Chondrocyte (in vitro differentiated cells): ENCODE data around the gene BATF3. TPM values are rescaled to one million over a fixed set of nuclear protein-coding genes. Genes with fewer than 3 reads are reported as not detected.

ENCODE experiments used
- DNase-seq: peaks from one replicate; pipeline ENCODE4 v3.0.0; 2021; ENCODE audit warnings: mixed read lengths, low spot score
- H3K27ac Mint-ChIP-seq: one replicate; pipeline ENCODE4 v1.8.0; 2021; ENCODE audit warnings: mild to moderate bottlenecking, moderate library complexity, mixed read lengths; ENCODE audit not compliant: unreplicated experiment
- H3K27me3 Mint-ChIP-seq: 2 replicates; pipeline ENCODE4 v1.8.0; 2021; ENCODE audit warnings: low read depth, mixed read lengths
- H3K36me3 Mint-ChIP-seq: 2 replicates; pipeline ENCODE4 v1.8.0; 2021; ENCODE audit warnings: low read depth, mixed read lengths
- H3K4me1 Mint-ChIP-seq: 2 replicates; pipeline ENCODE4 v1.8.0; 2021; ENCODE audit warnings: low read depth, mild to moderate bottlenecking, mixed read lengths
- H3K4me3 Mint-ChIP-seq: one replicate; pipeline ENCODE4 v1.8.0; 2021; ENCODE audit warnings: mild to moderate bottlenecking, moderate library complexity, mixed read lengths; ENCODE audit not compliant: unreplicated experiment
- H3K9me3 Mint-ChIP-seq: 2 replicates; pipeline ENCODE4 v1.8.0; 2021; ENCODE audit warnings: low read depth, mixed read lengths
- total RNA-seq: library from RNA; stranded (reverse); gene quantifications from 3 replicates; pipeline ENCODE4 v1.2.1, GENCODE V29; 2021
- TF ChIP-seq, protein P1 (sequence below): fragments of 200-600 bp; sonication (generic); IDR thresholded peaks from 2 replicates; pipeline ENCODE4 v1.5.0; 2021; ENCODE audit warnings: antibody characterized with exemption, mild to moderate bottlenecking, moderate library complexity

BATF3 gene
- total RNA-seq, 1 donor from 2014 or later: 3.7 TPM

DNA sequence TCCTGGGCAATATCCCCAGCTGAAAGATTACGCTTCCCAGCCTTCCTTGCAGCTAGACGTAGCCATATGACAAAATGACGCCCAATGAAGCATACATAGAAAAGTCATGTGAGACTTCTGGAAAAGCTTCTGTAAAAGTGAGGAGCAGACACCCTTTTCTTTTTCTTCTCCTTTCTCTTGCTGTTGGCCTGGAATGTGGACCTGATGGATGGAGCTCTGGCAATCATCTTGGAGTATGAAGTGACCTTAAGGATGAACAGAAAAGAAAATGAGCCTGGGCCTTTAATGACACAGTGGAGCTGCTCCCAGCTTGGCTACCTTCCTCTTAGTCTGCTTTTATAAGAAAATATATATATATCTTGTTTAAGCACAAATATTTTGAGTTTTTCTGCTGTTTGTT lies 24.8 kb downstream of the BATF3 start:
- Mint-ChIP-seq H3K4me3 (no peak overlapping the region), H3K4me1 (peaks cover 10% of the 10 kb centered on the region), H3K27ac (no peak overlapping the region), H3K9me3 (no peaks in the 10 kb centered on the region), H3K36me3 (no peaks in the 10 kb centered on the region), H3K27me3 (peaks cover 3% of the 10 kb centered on the region)
- TF ChIP-seq, protein P1, sequence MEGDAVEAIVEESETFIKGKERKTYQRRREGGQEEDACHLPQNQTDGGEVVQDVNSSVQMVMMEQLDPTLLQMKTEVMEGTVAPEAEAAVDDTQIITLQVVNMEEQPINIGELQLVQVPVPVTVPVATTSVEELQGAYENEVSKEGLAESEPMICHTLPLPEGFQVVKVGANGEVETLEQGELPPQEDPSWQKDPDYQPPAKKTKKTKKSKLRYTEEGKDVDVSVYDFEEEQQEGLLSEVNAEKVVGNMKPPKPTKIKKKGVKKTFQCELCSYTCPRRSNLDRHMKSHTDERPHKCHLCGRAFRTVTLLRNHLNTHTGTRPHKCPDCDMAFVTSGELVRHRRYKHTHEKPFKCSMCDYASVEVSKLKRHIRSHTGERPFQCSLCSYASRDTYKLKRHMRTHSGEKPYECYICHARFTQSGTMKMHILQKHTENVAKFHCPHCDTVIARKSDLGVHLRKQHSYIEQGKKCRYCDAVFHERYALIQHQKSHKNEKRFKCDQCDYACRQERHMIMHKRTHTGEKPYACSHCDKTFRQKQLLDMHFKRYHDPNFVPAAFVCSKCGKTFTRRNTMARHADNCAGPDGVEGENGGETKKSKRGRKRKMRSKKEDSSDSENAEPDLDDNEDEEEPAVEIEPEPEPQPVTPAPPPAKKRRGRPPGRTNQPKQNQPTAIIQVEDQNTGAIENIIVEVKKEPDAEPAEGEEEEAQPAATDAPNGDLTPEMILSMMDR: no peak
- no peak for DNase-seq

DNA sequence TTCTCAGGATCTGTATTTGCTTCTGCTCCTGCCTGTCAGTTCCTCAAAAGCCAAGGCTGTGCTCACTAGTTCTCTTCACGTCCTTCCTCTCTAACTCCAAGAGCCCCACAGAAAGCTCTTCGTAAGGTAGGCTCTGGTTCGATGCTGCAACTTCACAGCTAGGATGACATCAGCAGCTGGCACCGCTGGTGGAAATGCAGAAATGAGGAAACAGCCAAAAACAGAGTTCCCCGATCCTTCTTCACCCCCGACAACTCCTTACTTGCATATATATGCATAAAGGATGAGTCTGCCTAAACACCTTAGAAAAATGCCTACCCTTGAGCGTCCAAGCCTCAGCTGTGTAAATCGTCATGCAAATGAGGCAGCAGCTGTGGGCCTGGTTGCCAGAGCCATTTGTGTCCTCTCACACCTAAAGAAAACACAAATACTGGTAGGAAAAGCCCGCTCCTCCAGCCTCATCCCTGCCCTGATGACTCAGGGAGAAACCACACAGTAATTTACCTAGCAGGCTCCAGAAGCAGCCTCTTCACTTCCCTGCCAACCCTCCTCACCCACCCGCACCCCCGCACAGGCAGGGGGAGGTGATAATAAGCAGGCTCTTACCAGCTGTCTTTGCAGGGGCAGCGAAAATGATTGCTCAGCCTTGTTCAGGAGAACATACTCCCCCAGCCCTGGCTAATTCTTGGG lies 28.2 kb downstream of the BATF3 start:
- TF ChIP-seq, protein P1: no peak
- H3K4me1 Mint-ChIP-seq: peaks cover 36% of the 10 kb centered on the region
- DNase-seq: peak; percentile 50
- H3K9me3 Mint-ChIP-seq: no peaks in the 10 kb centered on the region
- no peak overlapping the region for H3K4me3 Mint-ChIP-seq
- no peaks in the 10 kb centered on the region for H3K36me3 Mint-ChIP-seq
- H3K27ac Mint-ChIP-seq: peak overlapping the region; percentile 60
- H3K27me3 Mint-ChIP-seq: no peaks in the 10 kb centered on the region

DNA sequence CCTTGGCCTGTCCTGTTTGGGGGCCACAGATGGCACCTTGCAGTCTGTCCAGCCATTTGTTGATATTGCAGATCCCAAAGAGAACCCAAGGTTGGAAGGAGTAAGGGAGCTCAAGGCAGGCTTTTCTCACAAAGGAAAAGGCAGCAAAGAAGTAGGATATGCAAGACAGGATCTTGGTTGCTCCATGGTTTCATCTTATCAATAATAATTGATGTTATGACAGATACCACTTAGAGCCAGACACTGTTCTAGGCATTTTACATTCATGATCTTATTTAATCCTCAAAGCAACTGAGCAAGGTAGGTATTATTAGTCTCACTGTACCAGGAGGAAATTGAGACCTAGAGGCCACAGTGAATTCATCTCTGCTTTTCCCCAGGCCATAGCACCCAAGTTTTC lies 28.8 kb downstream of the BATF3 start:
- TF ChIP-seq, protein P1: no peak
- H3K27ac Mint-ChIP-seq: no peak overlapping the region
- no peaks in the 10 kb centered on the region for H3K27me3 Mint-ChIP-seq
- no peaks in the 10 kb centered on the region for H3K9me3 Mint-ChIP-seq
- H3K36me3 Mint-ChIP-seq: no peaks in the 10 kb centered on the region
- no peak for DNase-seq
- H3K4me1 Mint-ChIP-seq: peaks cover 37% of the 10 kb centered on the region
- no peak overlapping the region for H3K4me3 Mint-ChIP-seq

DNA sequence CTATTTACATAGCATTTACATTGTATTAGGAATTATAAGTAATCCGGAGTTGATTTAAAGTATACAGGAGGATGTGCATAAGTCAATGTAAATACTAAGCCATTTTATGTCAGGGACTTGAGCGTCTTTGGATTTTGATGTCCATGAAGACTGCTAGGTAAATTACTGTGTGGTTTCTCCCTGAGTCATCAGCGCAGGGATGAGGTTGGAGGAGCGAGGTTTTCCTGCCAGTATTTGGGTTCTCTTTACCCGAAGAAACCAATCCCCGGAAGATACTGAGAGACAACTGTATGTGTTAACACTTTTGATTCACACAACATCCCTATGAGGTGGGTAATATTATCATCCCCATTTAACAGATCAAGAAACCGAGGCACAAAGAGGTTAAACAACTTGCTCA lies 29.3 kb downstream of the BATF3 start:
- DNase-seq: no peak
- Mint-ChIP-seq H3K27me3 (no peaks in the 10 kb centered on the region), H3K9me3 (no peaks in the 10 kb centered on the region), H3K4me3 (no peak overlapping the region), H3K4me1 (peaks cover 41% of the 10 kb centered on the region), H3K27ac (no peak overlapping the region), H3K36me3 (no peaks in the 10 kb centered on the region)
- TF ChIP-seq, protein P1: no peak

DNA sequence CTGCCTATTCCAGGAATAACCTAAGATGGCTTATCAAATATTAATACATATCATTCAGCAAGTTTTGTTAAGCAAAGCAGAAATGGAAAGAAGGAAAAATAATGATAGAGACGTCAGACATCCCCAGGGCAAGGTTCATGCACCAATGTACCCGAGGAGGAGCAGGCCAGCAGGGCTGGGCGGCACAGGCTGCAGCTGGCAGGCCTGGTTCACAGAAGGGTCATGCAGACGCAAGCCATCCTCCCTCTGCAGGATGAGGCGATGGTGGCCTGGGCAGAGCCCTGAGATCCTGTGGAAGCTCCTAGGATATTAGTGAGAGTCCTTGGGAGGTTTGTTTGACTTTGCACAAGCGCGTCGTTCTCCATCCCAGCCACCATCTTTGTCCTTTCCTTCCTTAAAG lies 30.0 kb downstream of the BATF3 start:
- TF ChIP-seq, protein P1: no peak
- H3K4me3 Mint-ChIP-seq: no peak overlapping the region
- peaks cover 41% of the 10 kb centered on the region for H3K4me1 Mint-ChIP-seq
- H3K9me3 Mint-ChIP-seq: no peaks in the 10 kb centered on the region
- DNase-seq: peak; percentile 67
- no peaks in the 10 kb centered on the region for H3K27me3 Mint-ChIP-seq
- no peak overlapping the region for H3K27ac Mint-ChIP-seq
- no peaks in the 10 kb centered on the region for H3K36me3 Mint-ChIP-seq
